Stimulated activated CD4-positive, alpha-beta T cell treated with anti-CD3 and anti-CD28 coated beads, Interleukin-1b, Interleukin-23, amount 100 ng/mL, for 4 hours (primary cell): ENCODE measurements around the gene ZBTB2.
"Not testable (repeated sequence)": the region's sequence is repeated elsewhere in the genome, so short reads cannot be mapped to it uniquely, and the experiment has no call there.

Source experiments
- DNase-seq, 2 donors: peaks; one replicate each; pipeline ENCODE4 v3.0.0-alpha.2; 2020; ENCODE audit warnings: low read depth in 2 of 2

Gene ZBTB2

DNA sequence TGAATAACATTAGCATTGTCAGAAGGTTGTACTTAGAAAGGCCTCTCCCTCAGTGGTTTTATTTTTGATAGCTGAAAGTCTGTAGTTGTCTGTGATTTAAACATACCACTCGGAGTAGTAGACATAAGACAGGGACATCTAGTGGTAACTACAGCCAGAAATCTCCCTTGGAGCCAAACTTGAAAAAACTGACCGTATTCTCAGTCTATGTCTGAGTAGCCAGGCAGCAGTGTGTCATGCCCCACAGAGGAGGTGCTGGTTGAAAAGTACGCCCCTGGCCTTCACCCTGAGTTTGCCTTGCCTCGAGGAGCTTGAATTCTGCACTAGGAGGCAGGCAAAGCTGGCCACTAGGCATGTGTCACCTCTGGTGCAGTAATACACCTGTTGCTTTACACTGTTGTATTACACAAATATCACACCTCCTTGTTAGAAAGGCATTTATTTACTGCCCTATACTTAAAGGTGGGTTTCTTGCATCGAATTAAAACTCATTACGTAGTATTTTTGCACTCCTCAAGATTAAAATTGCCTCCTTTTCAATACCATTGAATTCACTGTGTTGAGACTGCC lies 20.8 kb downstream of the ZBTB2 start:
- no peak for DNase-seq

DNA sequence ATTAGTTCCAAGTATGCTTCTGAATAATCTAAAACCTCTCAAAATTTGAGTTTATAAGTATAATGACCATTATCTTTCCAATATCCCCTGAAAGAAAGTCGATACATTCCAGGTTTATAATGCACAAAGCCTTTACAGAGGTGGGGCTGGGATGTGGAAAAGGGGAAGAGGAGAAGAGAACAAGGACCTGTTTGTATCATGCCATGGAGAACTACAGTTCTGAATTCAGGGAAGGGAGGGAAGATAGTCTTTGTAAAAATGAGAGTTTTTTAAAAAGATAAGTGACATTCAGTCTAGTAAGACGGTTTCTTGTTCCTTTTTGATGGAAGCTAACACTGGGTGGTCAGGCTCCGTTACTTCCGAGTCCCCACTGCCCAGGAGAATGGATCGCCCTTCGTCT lies 26.1 kb downstream of the ZBTB2 start:
- no peak for DNase-seq

DNA sequence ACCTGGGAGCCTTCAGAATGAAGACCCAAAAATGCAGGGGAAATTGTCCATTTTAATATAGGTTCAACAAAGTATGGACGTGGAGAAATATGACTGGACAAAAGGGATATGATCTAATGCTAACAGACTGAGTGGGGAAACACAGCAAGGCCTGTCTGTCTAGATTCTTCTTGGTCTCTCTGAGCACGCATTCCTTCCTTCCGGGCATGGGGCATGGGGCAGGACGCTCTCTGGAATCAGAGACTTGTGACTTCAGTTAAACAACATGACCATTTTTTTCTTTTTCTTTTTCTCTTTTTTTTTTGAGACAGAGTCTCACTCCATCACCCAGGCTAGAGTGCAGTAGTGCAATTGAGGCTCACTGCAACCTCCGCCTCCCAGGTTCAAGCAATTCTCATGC lies 31.9 kb downstream of the ZBTB2 start:
- no peak for DNase-seq

DNA sequence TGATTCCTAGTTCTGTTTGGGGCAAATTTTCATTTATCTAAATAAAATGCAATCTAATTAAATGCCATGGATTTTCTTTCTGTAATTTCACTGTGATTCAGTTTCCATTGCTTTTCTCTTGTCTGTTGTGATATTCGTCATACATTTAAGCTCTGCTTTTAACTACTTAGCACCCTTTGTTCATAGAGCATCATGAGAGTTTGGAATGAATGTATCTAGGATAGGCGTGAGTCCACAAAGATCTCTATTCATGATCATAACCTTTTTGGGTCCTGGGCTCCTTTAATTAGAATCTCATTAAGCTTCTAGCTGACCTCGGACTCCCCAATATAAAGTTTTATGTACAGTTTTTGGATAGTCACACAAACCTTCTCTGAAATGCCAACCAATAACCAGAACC lies 32.9 kb downstream of the ZBTB2 start:
- no peak for DNase-seq

DNA sequence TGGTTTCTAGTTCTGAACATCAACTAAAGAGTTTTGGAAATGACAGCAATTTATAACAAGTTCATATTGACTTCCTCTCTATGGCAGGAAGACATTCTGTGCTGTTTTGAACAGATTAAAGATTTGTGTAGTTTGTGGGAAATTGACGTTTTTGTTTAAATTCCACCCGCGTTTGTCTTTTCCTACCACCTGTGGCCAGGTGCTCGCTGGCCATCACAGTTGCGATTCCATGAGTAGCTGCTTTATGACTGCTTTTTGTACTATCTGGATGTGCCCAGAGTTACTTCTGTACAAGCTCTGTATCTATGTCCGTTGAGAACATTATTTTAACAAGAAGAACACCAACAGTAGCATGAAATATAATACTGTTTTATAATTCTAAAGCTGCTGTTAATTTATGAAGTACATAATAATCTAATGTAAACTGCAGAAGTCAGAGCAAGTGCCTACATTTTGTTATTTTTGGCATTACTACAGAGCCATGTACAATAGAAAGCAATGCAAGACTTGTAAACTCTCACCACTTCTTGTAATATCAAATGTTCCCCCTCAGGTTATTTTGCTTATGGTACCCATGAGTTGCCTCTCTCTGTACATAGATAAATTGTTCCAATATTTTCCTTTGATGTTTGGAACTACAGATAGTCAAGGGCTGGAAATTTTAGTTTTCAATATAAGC lies 33.5 kb downstream of the ZBTB2 start:
- DNase-seq: no peak

- not testable (repeated sequence) for DNase-seq
Observed at GRCh38 chr6:151356983-151357382, 34.4 kb downstream of the ZBTB2 start.

- no peak for DNase-seq
Observed at GRCh38 chr6:151353795-151354194, 37.6 kb downstream of the ZBTB2 start.

DNA sequence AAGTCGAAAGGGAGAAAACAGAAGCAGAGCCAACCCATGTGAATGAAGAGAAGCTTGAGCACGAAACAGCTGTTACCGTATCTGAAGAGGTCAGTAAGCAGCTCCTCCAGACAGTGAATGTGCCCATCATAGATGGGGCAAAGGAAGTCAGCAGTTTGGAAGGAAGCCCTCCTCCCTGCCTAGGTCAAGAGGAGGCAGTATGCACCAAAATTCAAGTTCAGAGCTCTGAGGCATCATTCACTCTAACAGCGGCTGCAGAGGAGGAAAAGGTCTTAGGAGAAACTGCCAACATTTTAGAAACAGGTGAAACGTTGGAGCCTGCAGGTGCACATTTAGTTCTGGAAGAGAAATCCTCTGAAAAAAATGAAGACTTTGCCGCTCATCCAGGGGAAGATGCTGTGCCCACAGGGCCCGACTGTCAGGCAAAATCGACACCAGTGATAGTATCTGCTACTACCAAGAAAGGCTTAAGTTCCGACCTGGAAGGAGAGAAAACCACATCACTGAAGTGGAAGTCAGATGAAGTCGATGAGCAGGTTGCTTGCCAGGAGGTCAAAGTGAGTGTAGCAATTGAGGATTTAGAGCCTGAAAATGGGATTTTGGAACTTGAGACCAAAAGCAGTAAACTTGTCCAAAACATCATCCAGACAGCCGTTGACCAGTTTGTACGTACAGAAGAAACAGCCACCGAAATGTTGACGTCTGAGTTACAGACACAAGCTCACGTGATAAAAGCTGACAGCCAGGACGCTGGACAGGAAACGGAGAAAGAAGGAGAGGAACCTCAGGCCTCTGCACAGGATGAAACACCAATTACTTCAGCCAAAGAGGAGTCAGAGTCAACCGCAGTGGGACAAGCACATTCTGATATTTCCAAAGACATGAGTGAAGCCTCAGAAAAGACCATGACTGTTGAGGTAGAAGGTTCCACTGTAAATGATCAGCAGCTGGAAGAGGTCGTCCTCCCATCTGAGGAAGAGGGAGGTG lies 38.7 kb downstream of the ZBTB2 start:
- no peak for DNase-seq

- DNase-seq: no peak
Observed at GRCh38 chr6:151351731-151352130, 39.6 kb downstream of the ZBTB2 start.

DNA sequence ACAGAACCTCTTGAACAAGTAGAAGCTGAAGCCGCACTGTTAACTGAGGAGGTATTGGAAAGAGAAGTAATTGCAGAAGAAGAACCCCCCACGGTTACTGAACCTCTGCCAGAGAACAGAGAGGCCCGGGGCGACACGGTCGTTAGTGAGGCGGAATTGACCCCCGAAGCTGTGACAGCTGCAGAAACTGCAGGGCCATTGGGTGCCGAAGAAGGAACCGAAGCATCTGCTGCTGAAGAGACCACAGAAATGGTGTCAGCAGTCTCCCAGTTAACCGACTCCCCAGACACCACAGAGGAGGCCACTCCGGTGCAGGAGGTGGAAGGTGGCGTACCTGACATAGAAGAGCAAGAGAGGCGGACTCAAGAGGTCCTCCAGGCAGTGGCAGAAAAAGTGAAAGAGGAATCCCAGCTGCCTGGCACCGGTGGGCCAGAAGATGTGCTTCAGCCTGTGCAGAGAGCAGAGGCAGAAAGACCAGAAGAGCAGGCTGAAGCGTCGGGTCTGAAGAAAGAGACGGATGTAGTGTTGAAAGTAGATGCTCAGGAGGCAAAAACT lies 40.1 kb downstream of the ZBTB2 start:
- no peak for DNase-seq

DNA sequence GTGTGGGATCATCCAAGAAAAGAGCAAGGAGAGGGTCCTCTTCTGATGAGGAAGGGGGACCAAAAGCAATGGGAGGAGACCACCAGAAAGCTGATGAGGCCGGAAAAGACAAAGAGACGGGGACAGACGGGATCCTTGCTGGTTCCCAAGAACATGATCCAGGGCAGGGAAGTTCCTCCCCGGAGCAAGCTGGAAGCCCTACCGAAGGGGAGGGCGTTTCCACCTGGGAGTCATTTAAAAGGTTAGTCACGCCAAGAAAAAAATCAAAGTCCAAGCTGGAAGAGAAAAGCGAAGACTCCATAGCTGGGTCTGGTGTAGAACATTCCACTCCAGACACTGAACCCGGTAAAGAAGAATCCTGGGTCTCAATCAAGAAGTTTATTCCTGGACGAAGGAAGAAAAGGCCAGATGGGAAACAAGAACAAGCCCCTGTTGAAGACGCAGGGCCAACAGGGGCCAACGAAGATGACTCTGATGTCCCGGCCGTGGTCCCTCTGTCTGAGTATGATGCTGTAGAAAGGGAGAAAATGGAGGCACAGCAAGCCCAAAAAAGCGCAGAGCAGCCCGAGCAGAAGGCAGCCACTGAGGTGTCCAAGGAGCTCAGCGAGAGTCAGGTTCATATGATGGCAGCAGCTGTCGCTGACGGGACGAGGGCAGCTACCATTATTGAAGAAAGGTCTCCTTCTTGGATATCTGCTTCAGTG lies 40.8 kb downstream of the ZBTB2 start:
- DNase-seq: no peak

GRCh38 chr6:151349651-151350270 lies 41.6 kb downstream of the ZBTB2 start:
- no peak for DNase-seq

DNA sequence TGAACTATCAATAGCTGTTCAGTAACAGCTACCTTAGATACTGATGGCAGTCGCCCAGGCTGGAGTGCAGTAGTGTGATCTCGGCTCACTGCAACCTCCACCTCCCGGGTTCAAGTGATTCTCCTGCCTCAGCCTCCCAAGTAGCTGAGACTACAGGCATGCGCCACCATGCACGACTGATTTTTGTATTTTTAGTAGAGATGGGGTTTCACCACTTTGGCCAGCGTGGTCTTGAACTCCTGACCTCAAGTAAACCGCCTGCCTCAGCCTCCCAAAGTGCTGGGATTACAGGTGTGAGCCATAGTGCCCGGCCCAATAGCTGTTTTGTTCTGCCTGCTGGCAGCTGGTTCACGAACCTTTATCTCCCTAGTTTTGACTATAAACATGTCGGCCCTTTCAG lies 48.6 kb downstream of the ZBTB2 start:
- DNase-seq: not testable (repeated sequence)

GRCh38 chr6:151341476-151342195 lies 49.7 kb downstream of the ZBTB2 start:
- no peak for DNase-seq

GRCh38 chr6:151340219-151340978 lies 51.0 kb downstream of the ZBTB2 start:
- DNase-seq: no peak

DNA sequence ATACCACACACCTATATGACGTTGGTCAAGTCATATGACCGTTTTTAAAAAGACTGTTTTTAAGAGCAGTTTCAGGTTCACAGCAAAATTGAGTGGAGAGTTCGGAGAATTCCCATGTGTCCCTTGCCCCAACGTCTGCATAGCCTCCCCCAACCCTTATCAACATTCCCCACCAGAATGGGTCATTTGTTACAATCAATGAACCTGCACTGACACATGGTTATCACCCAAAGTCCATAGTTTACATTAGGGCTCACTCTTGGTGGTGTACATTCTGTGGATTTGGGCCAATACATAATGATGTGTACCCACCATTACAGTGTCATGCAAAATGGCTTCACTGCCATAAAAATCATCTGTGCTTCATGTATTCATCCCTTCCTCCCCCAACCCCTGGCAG lies 52.0 kb downstream of the ZBTB2 start:
- DNase-seq: no peak

- no peak for DNase-seq
Observed at GRCh38 chr6:151338651-151339200, 52.6 kb downstream of the ZBTB2 start.

GRCh38 chr6:151335930-151336329 lies 55.4 kb downstream of the ZBTB2 start:
- no peak for DNase-seq

- no peak for DNase-seq
Observed at GRCh38 chr6:151330130-151330696, 61.1 kb downstream of the ZBTB2 start.
